ENCODE results near the gene CSNK1G2. TPM values are rescaled to one million over a fixed set of nuclear protein-coding genes. Genes with fewer than 3 reads are reported as not detected.

Gene CSNK1G2
- total RNA-seq, 2 donors from 2014 or later = 50.2 to 50.7 TPM

- Mint-ChIP-seq H3K36me3 (ENCODE audit: low read depth) (peaks cover 6% of the 10 kb centered on the region), H3K27me3 (no peaks in the 10 kb centered on the region), H3K4me3 (no peak overlapping the region), H3K27ac (no peak overlapping the region), H3K4me1 (no peaks in the 10 kb centered on the region), H3K9me3 (no peaks in the 10 kb centered on the region)
- no peak for ATAC-seq (replicated peaks)
Measured at GRCh38 chr19:1911995-1912394, 29.0 kb upstream of the CSNK1G2 start.

- Mint-ChIP-seq H3K4me3 (no peak overlapping the region), H3K27ac (no peak overlapping the region), H3K27me3 (no peaks in the 10 kb centered on the region), H3K4me1 (no peaks in the 10 kb centered on the region), H3K9me3 (no peaks in the 10 kb centered on the region), H3K36me3 (ENCODE audit: low read depth) (peaks cover 13% of the 10 kb centered on the region)
- no peak for ATAC-seq (replicated peaks)
Measured at GRCh38 chr19:1912760-1913505, 28.0 kb upstream of the CSNK1G2 start.

- no peak overlapping the region for H3K4me3 Mint-ChIP-seq
- no peak for ATAC-seq (replicated peaks)
- H3K4me1 Mint-ChIP-seq = no peaks in the 10 kb centered on the region
- H3K36me3 Mint-ChIP-seq (ENCODE audit: low read depth) = peaks cover 23% of the 10 kb centered on the region
- H3K27ac Mint-ChIP-seq = no peak overlapping the region
- no peaks in the 10 kb centered on the region for H3K27me3 Mint-ChIP-seq
- H3K9me3 Mint-ChIP-seq = no peaks in the 10 kb centered on the region
Measured at GRCh38 chr19:1913781-1914577, 27.0 kb upstream of the CSNK1G2 start.

GRCh38 chr19:1914826-1915341 is 26.1 kb upstream of the CSNK1G2 start:
- no peak for ATAC-seq (replicated peaks)

GRCh38 chr19:1917146-1917545 is 23.8 kb upstream of the CSNK1G2 start:
- Mint-ChIP-seq H3K4me1 (no peaks in the 10 kb centered on the region), H3K36me3 (ENCODE audit: low read depth) (peaks cover 35% of the 10 kb centered on the region), H3K9me3 (no peaks in the 10 kb centered on the region), H3K27ac (no peak overlapping the region), H3K27me3 (no peaks in the 10 kb centered on the region), H3K4me3 (no peak overlapping the region)
- ATAC-seq (replicated peaks) = no peak

More at GRCh38 chr19:1914826-1915341, 26.1 kb upstream of the CSNK1G2 start:
- no peaks in the 10 kb centered on the region for H3K27me3 Mint-ChIP-seq
- no peak overlapping the region for H3K27ac Mint-ChIP-seq
- H3K4me1 Mint-ChIP-seq = no peaks in the 10 kb centered on the region
- H3K9me3 Mint-ChIP-seq = no peaks in the 10 kb centered on the region
- H3K4me3 Mint-ChIP-seq = no peak overlapping the region
- peaks cover 24% of the 10 kb centered on the region for H3K36me3 Mint-ChIP-seq (ENCODE audit: low read depth)

- no peak overlapping the region for H3K27ac Mint-ChIP-seq
- H3K9me3 Mint-ChIP-seq = no peaks in the 10 kb centered on the region
- H3K4me3 Mint-ChIP-seq = no peak overlapping the region
- no peaks in the 10 kb centered on the region for H3K4me1 Mint-ChIP-seq
- H3K27me3 Mint-ChIP-seq = no peaks in the 10 kb centered on the region
- H3K36me3 Mint-ChIP-seq (ENCODE audit: low read depth) = peaks cover 35% of the 10 kb centered on the region
- ATAC-seq (replicated peaks) = no peak
Measured at GRCh38 chr19:1917926-1918325, 23.0 kb upstream of the CSNK1G2 start.

- no peak for ATAC-seq (replicated peaks)
- Mint-ChIP-seq H3K4me3 (no peak overlapping the region), H3K9me3 (no peaks in the 10 kb centered on the region), H3K27ac (no peak overlapping the region), H3K36me3 (ENCODE audit: low read depth) (peaks cover 35% of the 10 kb centered on the region), H3K4me1 (no peaks in the 10 kb centered on the region), H3K27me3 (no peaks in the 10 kb centered on the region)
Measured at GRCh38 chr19:1918975-1919374, 22.0 kb upstream of the CSNK1G2 start.

- Mint-ChIP-seq H3K36me3 (ENCODE audit: low read depth) (peaks cover 35% of the 10 kb centered on the region), H3K27ac (no peak overlapping the region), H3K27me3 (no peaks in the 10 kb centered on the region), H3K4me1 (no peaks in the 10 kb centered on the region), H3K9me3 (no peaks in the 10 kb centered on the region), H3K4me3 (no peak overlapping the region)
- ATAC-seq (replicated peaks) = no peak
Measured at GRCh38 chr19:1920644-1921043, 20.3 kb upstream of the CSNK1G2 start.

GRCh38 chr19:1921326-1921725 is 19.6 kb upstream of the CSNK1G2 start:
- Mint-ChIP-seq H3K27me3 (no peaks in the 10 kb centered on the region), H3K9me3 (no peaks in the 10 kb centered on the region), H3K36me3 (ENCODE audit: low read depth) (peaks cover 35% of the 10 kb centered on the region), H3K4me3 (no peak overlapping the region), H3K27ac (no peak overlapping the region), H3K4me1 (no peaks in the 10 kb centered on the region)
- ATAC-seq (replicated peaks) = no peak

GRCh38 chr19:1921825-1922224 is 19.1 kb upstream of the CSNK1G2 start:
- Mint-ChIP-seq H3K27me3 (no peaks in the 10 kb centered on the region), H3K4me1 (no peaks in the 10 kb centered on the region), H3K27ac (no peak overlapping the region), H3K9me3 (no peaks in the 10 kb centered on the region), H3K36me3 (ENCODE audit: low read depth) (peaks cover 35% of the 10 kb centered on the region), H3K4me3 (no peak overlapping the region)
- ATAC-seq (replicated peaks) = no peak

GRCh38 chr19:1922803-1923202 is 18.2 kb upstream of the CSNK1G2 start:
- Mint-ChIP-seq H3K9me3 (no peaks in the 10 kb centered on the region), H3K27ac (peak overlapping the region; percentile 65), H3K27me3 (no peaks in the 10 kb centered on the region), H3K4me3 (peak overlapping the region; percentile 52), H3K4me1 (peaks cover 5% of the 10 kb centered on the region), H3K36me3 (ENCODE audit: low read depth) (peaks cover 28% of the 10 kb centered on the region)
- ATAC-seq (replicated peaks) = no peak

- Mint-ChIP-seq H3K4me1 (peaks cover 8% of the 10 kb centered on the region), H3K4me3 (peak overlapping the region; percentile 52), H3K27me3 (no peaks in the 10 kb centered on the region), H3K36me3 (ENCODE audit: low read depth) (peaks cover 24% of the 10 kb centered on the region), H3K9me3 (no peaks in the 10 kb centered on the region), H3K27ac (peak overlapping the region; percentile 65)
- ATAC-seq (replicated peaks) = peak; percentile 96
Measured at GRCh38 chr19:1923319-1923718, 17.7 kb upstream of the CSNK1G2 start.

- Mint-ChIP-seq H3K4me3 (no peak overlapping the region), H3K27me3 (no peaks in the 10 kb centered on the region), H3K9me3 (no peaks in the 10 kb centered on the region), H3K27ac (no peak overlapping the region), H3K4me1 (peaks cover 8% of the 10 kb centered on the region), H3K36me3 (ENCODE audit: low read depth) (peaks cover 18% of the 10 kb centered on the region)
- no peak for ATAC-seq (replicated peaks)
Measured at GRCh38 chr19:1924320-1924961, 16.5 kb upstream of the CSNK1G2 start.

- H3K27ac Mint-ChIP-seq = no peak overlapping the region
- H3K4me1 Mint-ChIP-seq = peaks cover 8% of the 10 kb centered on the region
- ATAC-seq (replicated peaks) = no peak
- H3K9me3 Mint-ChIP-seq = no peaks in the 10 kb centered on the region
- peaks cover 10% of the 10 kb centered on the region for H3K36me3 Mint-ChIP-seq (ENCODE audit: low read depth)
- H3K4me3 Mint-ChIP-seq = no peak overlapping the region
- H3K27me3 Mint-ChIP-seq = no peaks in the 10 kb centered on the region
Measured at GRCh38 chr19:1925544-1925943, 15.4 kb upstream of the CSNK1G2 start.

All from activated T-helper 17 cell treated with anti-CD3 and anti-CD28 coated beads, Interleukin-2, amount 50 U/mL, for 72 hours (primary cell).